Body of pancreas (tissue), 4 donors: ENCODE results near the gene AGMO.

ENCODE experiments used
- POLR2A ChIP-seq, 3 donors: fragments of 450-650 bp; IDR thresholded peaks; one replicate each; pipeline ENCODE4 v1.6.1; 2016; ENCODE audit warnings: antibody characterized with exemption in 3 of 3, mild to moderate bottlenecking in 2 of 3
- TF ChIP-seq, protein P1 (sequence below), 7 experiments: fragments of 450-650 bp in 4 of 7; fragments of 200-600 bp in 3 of 7; sonication (generic) in 3 of 7; IDR thresholded peaks; one replicate each; pipeline ENCODE4 v1.5.1; 2016 to 2019; ENCODE audit warnings: antibody characterized with exemption in 7 of 7

GRCh38 chr7:15418264-15418663, 143.6 kb downstream of the AGMO start:
- TF ChIP-seq, protein P1, sequence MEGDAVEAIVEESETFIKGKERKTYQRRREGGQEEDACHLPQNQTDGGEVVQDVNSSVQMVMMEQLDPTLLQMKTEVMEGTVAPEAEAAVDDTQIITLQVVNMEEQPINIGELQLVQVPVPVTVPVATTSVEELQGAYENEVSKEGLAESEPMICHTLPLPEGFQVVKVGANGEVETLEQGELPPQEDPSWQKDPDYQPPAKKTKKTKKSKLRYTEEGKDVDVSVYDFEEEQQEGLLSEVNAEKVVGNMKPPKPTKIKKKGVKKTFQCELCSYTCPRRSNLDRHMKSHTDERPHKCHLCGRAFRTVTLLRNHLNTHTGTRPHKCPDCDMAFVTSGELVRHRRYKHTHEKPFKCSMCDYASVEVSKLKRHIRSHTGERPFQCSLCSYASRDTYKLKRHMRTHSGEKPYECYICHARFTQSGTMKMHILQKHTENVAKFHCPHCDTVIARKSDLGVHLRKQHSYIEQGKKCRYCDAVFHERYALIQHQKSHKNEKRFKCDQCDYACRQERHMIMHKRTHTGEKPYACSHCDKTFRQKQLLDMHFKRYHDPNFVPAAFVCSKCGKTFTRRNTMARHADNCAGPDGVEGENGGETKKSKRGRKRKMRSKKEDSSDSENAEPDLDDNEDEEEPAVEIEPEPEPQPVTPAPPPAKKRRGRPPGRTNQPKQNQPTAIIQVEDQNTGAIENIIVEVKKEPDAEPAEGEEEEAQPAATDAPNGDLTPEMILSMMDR (IDR thresholded peaks at IDR 0.05): no peak
- no peak for TF ChIP-seq POLR2A (IDR thresholded peaks at IDR 0.05)
